Gastroesophageal sphincter (tissue), 3 donors: ENCODE results near the gene CCNG2.

ENCODE experiments used
- CTCF ChIP-seq, 4 experiments: fragments of 200-600 bp in 2 of 4; fragments of 450-650 bp in 2 of 4; sonication (generic) in 1 of 4; IDR thresholded peaks; one replicate each; pipeline ENCODE4 v1.5.1; 2017 to 2019; ENCODE audit warnings: antibody characterized with exemption in 4 of 4, mild to moderate bottlenecking in 2 of 4, moderate library complexity in 2 of 4
- EP300 ChIP-seq: sonication (generic); formaldehyde crosslinking; IDR thresholded peaks from one replicate; pipeline ENCODE4 v1.6.1; 2017; ENCODE audit warnings: antibody characterized with exemption, mild to moderate bottlenecking
- POLR2A ChIP-seq, 2 donors: fragments of 450-650 bp; IDR thresholded peaks; one replicate each; pipeline ENCODE4 v1.6.1; 2017; ENCODE audit warnings: antibody characterized with exemption in 2 of 2, mild to moderate bottlenecking in 2 of 2, moderate library complexity in 1 of 2
- POLR2AphosphoS5 ChIP-seq: sonication (generic); formaldehyde crosslinking; IDR thresholded peaks from one replicate; pipeline ENCODE4 v1.6.1; 2017; ENCODE audit warnings: antibody characterized with exemption

GRCh38 chr4:77155631-77156452 lies 1.2 kb upstream of the CCNG2 start:
- TF ChIP-seq CTCF (IDR thresholded peaks at IDR 0.05), result no peak
- TF ChIP-seq POLR2A (IDR thresholded peaks at IDR 0.05), result no peak
- no peak for TF ChIP-seq POLR2AphosphoS5
- no peak for TF ChIP-seq EP300
